Astrocyte (in vitro differentiated cells and primary cell): ENCODE data around the gene RNLS. TPM values are rescaled to one million over a fixed set of nuclear protein-coding genes. Genes with fewer than 3 reads are reported as not detected.

ENCODE experiments used
- DNase-seq: peaks from one replicate; pipeline ENCODE4 v3.0.0-alpha.2; 2010; ENCODE audit warnings: low read depth
- FAIRE-seq: peaks from 2 replicates; lab custom pipeline; 2011; peaks lifted over from hg19 to GRCh38; lab: Jason Lieb, UNC
- H2AFZ ChIP-seq: 2 replicates; pipeline ENCODE4 v1.6.0; 2012; ENCODE audit warnings: low read depth, low read length, inconsistent platforms
- H3K27ac ChIP-seq: 2 replicates; pipeline ENCODE4 v1.5.1; 2011; ENCODE audit warnings: low read depth, low read length, inconsistent platforms
- H3K27me3 ChIP-seq: 2 replicates; pipeline ENCODE4 v1.6.0; 2011; ENCODE audit warnings: low read length, inconsistent platforms; ENCODE audit not compliant: insufficient read depth
- H3K36me3 ChIP-seq: 2 replicates; pipeline ENCODE4 v1.5.1; 2011; ENCODE audit warnings: low read length, inconsistent platforms; ENCODE audit not compliant: insufficient read depth
- H3K4me1 ChIP-seq: 2 replicates; pipeline ENCODE4 v1.5.1; 2011; ENCODE audit warnings: low read length, inconsistent platforms; ENCODE audit not compliant: insufficient read depth
- H3K4me2 ChIP-seq: 2 replicates; pipeline ENCODE4 v1.6.0; 2012; ENCODE audit warnings: low read length, inconsistent platforms
- H3K4me3 ChIP-seq: 2 replicates; pipeline ENCODE4 v1.5.1; 2011; ENCODE audit warnings: low read depth, mild to moderate bottlenecking, low read length, inconsistent platforms; ENCODE audit not compliant: insufficient read depth
- H3K79me2 ChIP-seq: 2 replicates; pipeline ENCODE4 v1.6.0; 2012; ENCODE audit warnings: mild to moderate bottlenecking, low read length, inconsistent platforms; ENCODE audit not compliant: insufficient read depth
- H3K9ac ChIP-seq: 2 replicates; pipeline ENCODE4 v1.6.0; 2012; ENCODE audit warnings: mild to moderate bottlenecking, low read length, inconsistent platforms
- H3K9me3 ChIP-seq: 2 replicates; pipeline ENCODE4 v1.5.1; 2012; ENCODE audit warnings: low read depth, mild to moderate bottlenecking, low read length, inconsistent platforms; ENCODE audit not compliant: insufficient read depth
- H4K20me1 ChIP-seq: 2 replicates; pipeline ENCODE4 v1.6.0; 2012; ENCODE audit warnings: low read length, inconsistent platforms; ENCODE audit not compliant: insufficient read depth
- H3K27ac Mint-ChIP-seq: one replicate; pipeline ENCODE4 v1.8.0; 2021; ENCODE audit warnings: mild to moderate bottlenecking, mixed read lengths; ENCODE audit not compliant: unreplicated experiment
- H3K27me3 Mint-ChIP-seq: one replicate; pipeline ENCODE4 v1.8.0; 2021; ENCODE audit warnings: low read depth, mixed read lengths; ENCODE audit not compliant: unreplicated experiment
- H3K36me3 Mint-ChIP-seq: one replicate; pipeline ENCODE4 v1.8.0; 2021; ENCODE audit warnings: low read depth, mixed read lengths; ENCODE audit not compliant: unreplicated experiment
- H3K4me1 Mint-ChIP-seq: one replicate; pipeline ENCODE4 v1.8.0; 2021; ENCODE audit warnings: low read depth, mixed read lengths; ENCODE audit not compliant: unreplicated experiment
- H3K4me3 Mint-ChIP-seq: one replicate; pipeline ENCODE4 v1.8.0; 2021; ENCODE audit warnings: mild to moderate bottlenecking, moderate library complexity, mixed read lengths; ENCODE audit not compliant: unreplicated experiment
- H3K9me3 Mint-ChIP-seq: one replicate; pipeline ENCODE4 v1.8.0; 2021; ENCODE audit warnings: mild to moderate bottlenecking, mixed read lengths; ENCODE audit not compliant: unreplicated experiment
- EZH2 ChIP-seq: IDR thresholded peaks from 2 replicates; pipeline ENCODE4 v1.6.1; 2012; ENCODE audit warnings: mild to moderate bottlenecking, low read length, inconsistent platforms; ENCODE audit not compliant: insufficient read depth
- total RNA-seq: library from RNA; stranded (reverse); gene quantifications from 2 replicates; pipeline ENCODE4 v1.2.1, GENCODE V29; 2021
- TF ChIP-seq, protein P1 (sequence below): IDR thresholded peaks from 2 replicates; pipeline ENCODE4 v1.5.1; 2011; ENCODE audit warnings: low read depth, mild to moderate bottlenecking, inconsistent platforms, low read length, moderate library complexity; ENCODE audit not compliant: insufficient read depth

RNLS gene
- total RNA-seq, 1 donor from 2014 or later, result 6.9 TPM

DNA sequence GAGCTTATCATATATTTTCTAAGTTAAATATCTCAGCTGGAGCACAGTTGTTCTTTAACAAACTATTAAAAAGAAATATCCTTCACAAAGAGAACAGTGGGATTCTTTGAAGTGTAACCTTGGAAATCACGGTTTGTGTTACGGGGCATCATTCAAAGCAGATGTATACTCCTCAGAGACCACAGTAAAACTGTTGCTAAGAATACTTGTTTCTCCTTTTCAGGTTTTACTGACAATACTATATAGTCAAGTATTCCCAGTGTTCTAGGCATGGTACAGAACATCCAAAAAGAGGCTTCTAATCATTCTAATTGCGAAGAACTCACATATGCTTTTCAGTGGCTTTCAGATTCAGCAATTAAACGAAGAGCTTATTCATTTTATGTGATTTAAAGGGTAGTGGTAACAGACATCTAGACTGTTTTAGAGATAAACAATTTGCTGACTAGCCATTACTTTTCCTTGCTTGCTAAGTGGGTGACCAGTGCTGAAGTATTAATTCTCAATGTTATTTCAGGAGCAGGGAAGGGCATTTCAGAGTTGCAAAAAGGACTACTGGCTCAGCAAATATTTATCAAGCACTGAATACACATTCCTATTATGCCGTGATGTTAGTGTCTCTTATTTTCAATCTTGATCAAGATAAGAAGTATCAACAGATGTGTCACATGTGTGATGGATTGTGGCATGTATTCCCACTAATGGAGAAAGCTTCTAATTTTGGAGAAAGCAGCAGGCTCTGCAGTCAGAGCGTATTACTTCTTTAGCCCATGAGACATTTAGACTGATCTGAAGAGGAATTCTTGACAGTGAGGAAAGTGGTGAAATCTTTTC is 236.8 kb downstream of the RNLS start:
- Mint-ChIP-seq H3K4me3 (no peak overlapping the region), H3K27ac (no peak overlapping the region), H3K27me3 (peaks cover 2% of the 10 kb centered on the region), H3K4me1 (no peaks in the 10 kb centered on the region), H3K36me3 (no peaks in the 10 kb centered on the region), H3K9me3 (peaks cover 3% of the 10 kb centered on the region)
- Histone ChIP-seq H3K27ac (no peak overlapping the region), H3K27me3 (no peaks in the 10 kb centered on the region), H3K4me2 (no peak overlapping the region), H3K9me3 (no peaks in the 10 kb centered on the region), H2AFZ (no peak overlapping the region), H3K36me3 (no peaks in the 10 kb centered on the region), H3K79me2 (no peaks in the 10 kb centered on the region), H3K9ac (no peak overlapping the region), H3K4me1 (no peaks in the 10 kb centered on the region), H4K20me1 (no peaks in the 10 kb centered on the region), H3K4me3 (no peak overlapping the region)
- FAIRE-seq (no peak), DNase-seq (peak; percentile 11)
- TF ChIP-seq EZH2, result no peak
- TF ChIP-seq, protein P1, sequence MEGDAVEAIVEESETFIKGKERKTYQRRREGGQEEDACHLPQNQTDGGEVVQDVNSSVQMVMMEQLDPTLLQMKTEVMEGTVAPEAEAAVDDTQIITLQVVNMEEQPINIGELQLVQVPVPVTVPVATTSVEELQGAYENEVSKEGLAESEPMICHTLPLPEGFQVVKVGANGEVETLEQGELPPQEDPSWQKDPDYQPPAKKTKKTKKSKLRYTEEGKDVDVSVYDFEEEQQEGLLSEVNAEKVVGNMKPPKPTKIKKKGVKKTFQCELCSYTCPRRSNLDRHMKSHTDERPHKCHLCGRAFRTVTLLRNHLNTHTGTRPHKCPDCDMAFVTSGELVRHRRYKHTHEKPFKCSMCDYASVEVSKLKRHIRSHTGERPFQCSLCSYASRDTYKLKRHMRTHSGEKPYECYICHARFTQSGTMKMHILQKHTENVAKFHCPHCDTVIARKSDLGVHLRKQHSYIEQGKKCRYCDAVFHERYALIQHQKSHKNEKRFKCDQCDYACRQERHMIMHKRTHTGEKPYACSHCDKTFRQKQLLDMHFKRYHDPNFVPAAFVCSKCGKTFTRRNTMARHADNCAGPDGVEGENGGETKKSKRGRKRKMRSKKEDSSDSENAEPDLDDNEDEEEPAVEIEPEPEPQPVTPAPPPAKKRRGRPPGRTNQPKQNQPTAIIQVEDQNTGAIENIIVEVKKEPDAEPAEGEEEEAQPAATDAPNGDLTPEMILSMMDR, result no peak

DNA sequence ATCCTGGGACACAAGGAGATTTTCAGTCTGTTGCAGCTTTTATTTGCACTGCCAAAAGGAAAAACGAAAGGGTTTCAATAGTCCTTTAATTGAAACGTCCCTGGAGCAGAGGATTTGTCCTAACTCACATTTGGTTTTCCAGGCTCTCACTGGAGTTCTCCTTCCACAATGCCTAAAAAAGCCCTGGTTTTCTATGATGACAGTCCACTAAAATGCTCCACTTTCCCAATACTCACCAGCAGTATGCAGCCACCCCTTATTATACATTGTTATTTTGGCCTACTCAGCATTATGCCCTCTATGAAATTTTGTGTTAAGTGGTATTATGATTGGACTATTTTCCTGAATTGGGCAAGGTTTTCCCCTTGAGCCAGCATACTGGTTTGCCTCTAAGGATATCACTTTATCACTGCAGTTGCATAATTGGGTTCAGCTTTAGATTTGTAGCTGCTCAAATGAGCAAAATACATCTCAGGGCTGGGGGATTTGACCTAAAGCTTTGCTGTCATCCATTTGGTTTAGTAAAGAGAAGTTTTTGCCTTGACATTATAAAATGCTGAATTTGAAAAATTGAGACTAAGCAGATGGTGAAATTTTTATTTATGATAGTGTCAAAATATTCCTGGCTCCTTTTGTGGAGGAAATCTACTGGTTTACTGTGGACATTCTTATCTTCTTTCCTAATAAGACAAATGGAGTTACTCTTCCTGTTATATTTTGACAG is 239.2 kb downstream of the RNLS start:
- H3K9ac ChIP-seq, result no peak overlapping the region
- H3K27me3 Mint-ChIP-seq, result peaks cover 2% of the 10 kb centered on the region
- H3K4me1 Mint-ChIP-seq, result no peaks in the 10 kb centered on the region
- no peaks in the 10 kb centered on the region for H4K20me1 ChIP-seq
- no peak overlapping the region for H2AFZ ChIP-seq
- no peaks in the 10 kb centered on the region for H3K9me3 ChIP-seq
- TF ChIP-seq, protein P1, result no peak
- TF ChIP-seq EZH2, result no peak
- no peaks in the 10 kb centered on the region for H3K9me3 Mint-ChIP-seq
- DNase-seq (no peak), FAIRE-seq (no peak)
- H3K36me3 ChIP-seq, result no peaks in the 10 kb centered on the region
- no peak overlapping the region for H3K27ac ChIP-seq
- H3K36me3 Mint-ChIP-seq, result no peaks in the 10 kb centered on the region
- no peaks in the 10 kb centered on the region for H3K4me1 ChIP-seq
- no peaks in the 10 kb centered on the region for H3K27me3 ChIP-seq
- no peaks in the 10 kb centered on the region for H3K79me2 ChIP-seq
- H3K4me3 Mint-ChIP-seq, result no peak overlapping the region
- no peak overlapping the region for H3K4me2 ChIP-seq
- no peak overlapping the region for H3K4me3 ChIP-seq
- H3K27ac Mint-ChIP-seq, result no peak overlapping the region
